Fibroblast of lung (primary cell): ENCODE data around the gene SNRNP40. TPM values are rescaled to one million over a fixed set of nuclear protein-coding genes. Genes with fewer than 3 reads are reported as not detected.

Experiments
- DNase-seq, 2 donors: peaks; one replicate each; pipeline versions ENCODE4 v3.0.0 to v3.0.0-alpha.2; 2010; ENCODE audit warnings: low read depth in 2 of 2
- H2AFZ ChIP-seq: 2 replicates; pipeline ENCODE4 v1.5.1; 2012; ENCODE audit warnings: low read length, control low read depth, inconsistent platforms
- H3K27ac ChIP-seq: 2 replicates; pipeline ENCODE4 v1.5.1; 2011; ENCODE audit warnings: low read length, control low read depth; ENCODE audit not compliant: insufficient read depth
- H3K27me3 ChIP-seq: 2 replicates; pipeline ENCODE4 v1.5.1; 2011; ENCODE audit warnings: mild to moderate bottlenecking, low read length; ENCODE audit not compliant: control insufficient read depth, insufficient read depth
- H3K36me3 ChIP-seq: 2 replicates; pipeline ENCODE4 v1.5.1; 2011; ENCODE audit warnings: low read length; ENCODE audit not compliant: control insufficient read depth, insufficient read depth
- H3K4me1 ChIP-seq: 2 replicates; pipeline ENCODE4 v1.5.1; 2011; ENCODE audit warnings: low read length; ENCODE audit not compliant: control insufficient read depth, insufficient read depth; ENCODE audit errors: extremely low read depth
- H3K4me2 ChIP-seq: 2 replicates; pipeline ENCODE4 v1.5.1; 2011; ENCODE audit warnings: low read length, control low read depth; ENCODE audit not compliant: insufficient read depth; ENCODE audit errors: extremely low read depth
- H3K4me3 ChIP-seq, 4 experiments: fragments of 200-600 bp in 1 of 4; sonication (generic) in 1 of 4; replicated peaks in 1 of 4; 2 replicates each; pipeline ENCODE4 v1.5.1; 2011 to 2016; ENCODE audit warnings: low read length in 4 of 4, low read depth in 3 of 4, mild to moderate bottlenecking in 3 of 4, control low read depth in 2 of 4, inconsistent platforms in 1 of 4, mixed read lengths in 1 of 4; ENCODE audit not compliant: insufficient read depth in 1 of 4; ENCODE audit errors: control extremely low read depth in 1 of 4
- H3K79me2 ChIP-seq: 2 replicates; pipeline ENCODE4 v1.5.1; 2012; ENCODE audit warnings: mild to moderate bottlenecking, low read length, inconsistent platforms; ENCODE audit not compliant: control insufficient read depth, insufficient read depth
- H3K9ac ChIP-seq: 2 replicates; pipeline ENCODE4 v1.5.1; 2011; ENCODE audit warnings: mild to moderate bottlenecking, low read length, control low read depth; ENCODE audit not compliant: insufficient read depth
- H3K9me3 ChIP-seq: 2 replicates; pipeline ENCODE4 v1.5.1; 2012; ENCODE audit warnings: low read depth, low read length; ENCODE audit not compliant: control insufficient read depth, insufficient read depth
- H4K20me1 ChIP-seq: 2 replicates; pipeline ENCODE4 v1.5.1; 2011; ENCODE audit warnings: low read length; ENCODE audit not compliant: control insufficient read depth, insufficient read depth; ENCODE audit errors: extremely low read depth
- EZH2 ChIP-seq: IDR thresholded peaks from 2 replicates; pipeline ENCODE4 v1.5.1; 2012; ENCODE audit warnings: low read length, control low read depth, mild to moderate bottlenecking; ENCODE audit errors: missing control alignments
- polyA plus RNA-seq, 2 donors: library from polyadenylated mRNA; depleted of rRNA in 1 of 2; stranded (reverse) in 1 of 2; unstranded in 1 of 2; fragments of >200 nt; gene quantifications; 2 replicates each; pipeline ENCODE4 v1.2.1, GENCODE V29; 2011 to 2012; ENCODE audit warnings: missing spikeins in 1 of 2
- total RNA-seq: library from RNA; depleted of rRNA; stranded (reverse); fragments of >200 nt; gene quantifications from 2 replicates; pipeline ENCODE4 v1.2.1, GENCODE V29; 2014
- TF ChIP-seq, protein P1 (sequence below), 2 donors: IDR thresholded peaks in 1 of 2; conservative IDR thresholded peaks in 1 of 2; 1 replicate in 1 of 2; 2 replicates in 1 of 2; pipeline ENCODE4 v1.5.1; 2011 to 2012; ENCODE audit warnings: low read length in 2 of 2, control low read depth in 1 of 2, inconsistent platforms in 1 of 2, low read depth in 1 of 2, mild to moderate bottlenecking in 1 of 2

The SNRNP40 gene
- total and polyA plus RNA-seq, 2 donors (not counting 1 experiment from before 2014, with no cell fraction given) = 53.5 to 96.6 TPM

DNA sequence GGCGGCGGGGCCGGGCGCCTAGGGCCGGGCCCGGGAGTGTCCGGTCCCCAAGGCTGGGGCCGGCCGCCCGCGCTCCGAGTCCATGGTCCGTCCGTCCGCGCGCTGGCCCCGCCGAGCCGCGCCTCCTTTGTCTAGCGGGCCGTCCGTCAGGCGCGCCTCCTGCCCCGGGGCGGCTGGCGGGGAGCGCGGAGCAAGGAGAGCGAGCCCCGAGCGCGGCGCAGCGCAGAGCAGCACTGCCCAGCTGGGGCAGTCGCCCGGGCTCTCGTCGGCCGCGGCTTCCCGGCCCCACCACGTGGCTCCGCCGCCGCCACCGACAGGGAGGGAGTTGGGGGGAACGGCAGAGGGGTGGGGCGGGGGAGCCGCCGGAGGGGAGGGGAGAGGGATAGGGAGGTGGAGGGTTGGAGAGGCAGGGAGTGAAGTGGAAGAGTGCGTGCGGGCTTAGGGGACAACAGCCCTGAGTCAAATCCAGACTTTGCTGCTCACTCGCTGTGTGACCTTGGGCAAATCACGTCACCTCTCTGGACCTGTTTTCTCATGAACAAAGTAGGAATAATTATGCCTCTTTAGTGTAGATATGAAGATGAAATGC is 56.8 kb downstream of the SNRNP40 start, which contains the start of gene NKAIN1:
Gene NKAIN1 (minus strand): TSS at position 235 of the 589 bp plus-strand sequence. CDS start 340 bp downstream, outside the sequence.
- Histone ChIP-seq H3K9ac (no peak within 1 kb of the TSS), H3K4me2 (peak within 1 kb of the TSS; percentile 72), H3K27me3 (peaks cover 34% of the 10 kb centered on the region), H3K27ac (no peak within 1 kb of the TSS), H4K20me1 (no peaks in the 10 kb centered on the region), H3K79me2 (no peaks in the 10 kb centered on the region), H3K36me3 (no peaks in the 10 kb centered on the region), H3K9me3 (no peaks in the 10 kb centered on the region), H3K4me1 (no peaks in the 10 kb centered on the region), H3K4me3 (peak within 1 kb of the TSS in 3 of 4 experiments; percentile 4 to 28 (median 14)), H2AFZ (no peak within 1 kb of the TSS)
- TF ChIP-seq, protein P1, sequence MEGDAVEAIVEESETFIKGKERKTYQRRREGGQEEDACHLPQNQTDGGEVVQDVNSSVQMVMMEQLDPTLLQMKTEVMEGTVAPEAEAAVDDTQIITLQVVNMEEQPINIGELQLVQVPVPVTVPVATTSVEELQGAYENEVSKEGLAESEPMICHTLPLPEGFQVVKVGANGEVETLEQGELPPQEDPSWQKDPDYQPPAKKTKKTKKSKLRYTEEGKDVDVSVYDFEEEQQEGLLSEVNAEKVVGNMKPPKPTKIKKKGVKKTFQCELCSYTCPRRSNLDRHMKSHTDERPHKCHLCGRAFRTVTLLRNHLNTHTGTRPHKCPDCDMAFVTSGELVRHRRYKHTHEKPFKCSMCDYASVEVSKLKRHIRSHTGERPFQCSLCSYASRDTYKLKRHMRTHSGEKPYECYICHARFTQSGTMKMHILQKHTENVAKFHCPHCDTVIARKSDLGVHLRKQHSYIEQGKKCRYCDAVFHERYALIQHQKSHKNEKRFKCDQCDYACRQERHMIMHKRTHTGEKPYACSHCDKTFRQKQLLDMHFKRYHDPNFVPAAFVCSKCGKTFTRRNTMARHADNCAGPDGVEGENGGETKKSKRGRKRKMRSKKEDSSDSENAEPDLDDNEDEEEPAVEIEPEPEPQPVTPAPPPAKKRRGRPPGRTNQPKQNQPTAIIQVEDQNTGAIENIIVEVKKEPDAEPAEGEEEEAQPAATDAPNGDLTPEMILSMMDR (conservative IDR thresholded peaks at IDR 0.05 in 1 of 2, IDR thresholded peaks at IDR 0.05 in 1 of 2; ENCODE audit: low read depth in 1 of 2, low read length in 2 of 2) = no peak
- no peak for TF ChIP-seq EZH2
- peak; percentile 14 to 48 for DNase-seq

DNA sequence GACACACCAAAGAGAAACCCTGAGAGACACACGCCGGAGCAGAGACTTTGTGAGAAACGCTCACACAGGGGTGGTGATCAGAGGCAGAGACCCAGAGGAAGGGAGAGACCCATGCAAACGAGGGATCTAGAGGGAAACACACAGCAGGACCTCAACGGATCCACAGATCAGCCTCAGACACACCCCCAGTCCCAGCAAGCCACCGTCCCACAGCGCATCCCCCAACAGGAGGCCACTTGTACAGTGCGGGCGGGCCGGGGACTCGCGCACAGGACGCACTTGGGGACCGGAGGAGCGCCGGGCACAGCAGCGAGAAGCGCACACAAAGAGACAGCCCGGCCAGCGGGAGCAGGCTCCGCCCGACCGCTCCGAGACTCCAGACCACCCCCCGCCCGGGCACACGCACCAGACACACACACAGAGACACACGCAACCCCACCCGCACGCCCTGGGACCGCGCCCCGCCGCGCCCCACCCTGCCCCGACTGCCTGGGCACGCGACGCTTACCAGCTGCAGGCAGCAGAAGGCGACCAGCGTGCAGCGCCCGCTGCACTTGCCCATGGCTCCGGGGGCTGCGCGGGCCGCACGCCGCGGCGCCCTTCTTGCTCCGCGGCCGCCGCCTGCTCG is 57.5 kb downstream of the SNRNP40 start:
- Histone ChIP-seq H3K4me3 (peak overlapping the region in 3 of 4 experiments; percentile 4 to 27 (median 14)), H3K4me2 (peak overlapping the region; percentile 72), H2AFZ (no peak overlapping the region), H3K36me3 (no peaks in the 10 kb centered on the region), H3K27ac (no peak overlapping the region), H3K9ac (no peak overlapping the region), H4K20me1 (no peaks in the 10 kb centered on the region), H3K79me2 (no peaks in the 10 kb centered on the region), H3K9me3 (no peaks in the 10 kb centered on the region), H3K4me1 (no peaks in the 10 kb centered on the region), H3K27me3 (peaks cover 36% of the 10 kb centered on the region)
- DNase-seq = peak; percentile 14 to 22
- peak; percentile 92 for TF ChIP-seq EZH2
- TF ChIP-seq, protein P1 (conservative IDR thresholded peaks at IDR 0.05 in 1 of 2, IDR thresholded peaks at IDR 0.05 in 1 of 2; ENCODE audit: low read depth in 1 of 2, low read length in 2 of 2) = no peak

DNA sequence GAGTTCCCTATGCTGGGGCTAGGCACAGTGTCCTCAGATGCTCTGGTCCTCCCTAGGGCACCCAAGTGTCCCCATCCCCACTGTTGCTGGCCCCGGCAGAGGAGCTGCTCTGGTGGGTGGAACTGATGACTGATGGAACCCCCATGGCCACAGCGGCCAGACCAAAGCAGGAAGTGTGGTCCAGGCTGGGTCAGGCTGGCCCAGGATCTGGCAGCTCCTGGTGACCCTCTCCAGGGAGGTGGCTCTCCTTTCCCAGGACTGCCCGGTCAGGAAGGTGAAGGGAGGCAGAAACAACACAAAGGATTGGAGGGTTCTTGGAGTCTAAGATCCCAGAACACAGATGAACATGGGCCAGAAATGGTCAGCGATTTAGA is 58.0 kb downstream of the SNRNP40 start:
- Histone ChIP-seq H3K4me1 (no peaks in the 10 kb centered on the region), H3K9me3 (no peaks in the 10 kb centered on the region), H2AFZ (no peak overlapping the region), H3K36me3 (no peaks in the 10 kb centered on the region), H3K4me2 (peak overlapping the region; percentile 72), H3K9ac (no peak overlapping the region), H3K4me3 (peak overlapping the region in 1 of 4 experiments; percentile 27), H4K20me1 (no peaks in the 10 kb centered on the region), H3K79me2 (no peaks in the 10 kb centered on the region), H3K27ac (no peak overlapping the region), H3K27me3 (peaks cover 36% of the 10 kb centered on the region)
- no peak for DNase-seq
- TF ChIP-seq, protein P1 (conservative IDR thresholded peaks at IDR 0.05 in 1 of 2, IDR thresholded peaks at IDR 0.05 in 1 of 2; ENCODE audit: low read depth in 1 of 2, low read length in 2 of 2) = no peak
- TF ChIP-seq EZH2 = no peak
